Measurements from ENCODE around the gene PHETA1.
"Not testable (repeated sequence)": the region's sequence is repeated elsewhere in the genome, so short reads cannot be mapped to it uniquely, and the experiment has no call there.

PHETA1 gene

DNA sequence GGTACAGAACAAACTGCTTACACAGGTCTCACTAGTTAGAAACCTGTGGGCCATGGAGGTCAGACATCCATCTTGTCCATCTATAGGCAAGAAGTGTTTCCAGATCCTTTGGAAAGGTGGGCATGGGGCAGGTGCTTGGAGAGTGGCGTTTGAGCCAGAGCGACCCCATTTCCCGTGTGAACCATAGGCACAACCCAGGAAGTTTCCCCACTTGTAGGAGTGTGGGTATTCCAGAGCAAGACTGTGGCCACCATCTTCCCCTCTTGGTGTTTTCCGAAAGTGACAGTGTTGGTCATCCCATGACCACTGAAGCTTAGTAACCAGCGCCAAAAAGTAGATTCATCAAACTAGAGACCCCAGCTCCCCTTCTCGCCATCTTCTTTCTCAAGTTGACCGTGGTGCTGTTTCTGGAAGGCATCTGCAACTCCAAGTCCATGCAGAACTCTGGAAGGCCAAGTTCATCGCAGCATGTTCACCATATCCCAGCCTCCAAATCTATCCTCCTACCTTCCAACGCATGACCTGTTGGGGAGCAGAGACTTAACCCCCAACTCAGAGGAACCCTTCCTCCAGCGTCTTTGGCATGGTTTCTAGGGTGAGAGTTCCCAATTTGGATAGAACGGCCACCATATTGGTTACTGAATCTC, 19.7 kb downstream of the PHETA1 start:
- DNase-seq = no peak

DNA sequence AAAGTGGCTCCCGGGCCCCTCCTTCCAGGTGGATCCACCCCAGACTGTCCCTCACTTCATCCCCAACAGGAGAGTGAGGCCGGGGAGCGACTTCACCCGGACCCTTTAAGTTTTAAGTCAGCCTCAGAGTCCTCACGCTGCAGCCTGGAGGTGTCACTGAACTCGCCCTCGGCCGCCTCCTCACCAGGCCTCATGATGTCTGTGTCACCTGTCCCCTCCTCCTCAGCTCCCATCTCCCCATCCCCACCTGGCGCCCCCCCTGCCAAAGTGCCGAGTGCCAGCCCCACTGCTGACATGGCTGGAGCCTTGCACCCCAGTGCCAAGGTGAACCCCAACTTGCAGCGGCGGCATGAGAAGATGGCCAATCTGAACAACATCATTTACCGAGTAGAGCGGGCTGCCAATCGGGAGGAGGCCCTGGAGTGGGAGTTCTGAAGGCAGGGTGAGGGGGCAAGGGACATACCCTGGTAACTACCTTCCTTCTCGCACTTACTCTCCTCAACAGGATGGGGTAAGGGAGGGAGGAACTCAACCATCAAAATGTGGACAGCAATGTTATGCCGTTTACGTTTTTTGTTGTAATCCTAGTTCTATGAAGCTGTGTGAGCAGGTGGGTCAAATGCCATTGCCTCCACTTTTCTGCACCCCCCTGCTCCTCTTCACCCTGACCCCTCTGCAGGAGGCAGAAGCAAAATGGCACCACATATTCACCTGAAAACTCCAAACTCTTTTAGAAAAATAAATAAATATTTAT, 20.8 kb downstream of the PHETA1 start:
- DNase-seq = no peak

DNA sequence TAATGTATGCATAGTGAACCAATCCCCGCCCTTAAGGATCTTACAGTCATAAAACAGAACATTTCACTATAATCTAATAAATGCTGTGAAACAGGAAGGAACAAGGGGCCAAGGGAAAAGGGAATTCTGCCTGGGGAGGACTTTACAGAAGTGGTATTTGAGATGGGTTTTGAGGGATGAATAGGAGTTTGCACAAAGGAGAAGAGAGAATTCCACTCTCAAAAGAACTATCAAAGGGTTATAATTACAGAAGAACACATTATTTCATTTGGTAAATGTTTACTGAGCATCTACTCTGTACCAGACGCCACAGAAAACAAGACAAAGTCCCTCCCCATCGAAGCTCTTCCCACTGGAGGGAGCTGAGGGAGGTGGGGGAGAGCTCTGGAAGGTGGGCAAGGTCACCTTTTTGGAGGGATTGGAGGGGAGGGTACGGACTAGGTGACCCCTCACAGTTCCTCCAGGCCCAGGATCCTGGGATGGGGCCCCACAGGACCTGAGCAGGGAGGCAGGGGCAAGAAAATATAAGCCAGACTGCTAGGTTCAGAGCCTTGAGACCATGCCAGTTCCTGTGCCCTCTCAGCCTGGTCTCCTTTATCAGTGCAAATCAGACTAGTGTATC, 24.5 kb downstream of the PHETA1 start:
- no peak for DNase-seq

DNA sequence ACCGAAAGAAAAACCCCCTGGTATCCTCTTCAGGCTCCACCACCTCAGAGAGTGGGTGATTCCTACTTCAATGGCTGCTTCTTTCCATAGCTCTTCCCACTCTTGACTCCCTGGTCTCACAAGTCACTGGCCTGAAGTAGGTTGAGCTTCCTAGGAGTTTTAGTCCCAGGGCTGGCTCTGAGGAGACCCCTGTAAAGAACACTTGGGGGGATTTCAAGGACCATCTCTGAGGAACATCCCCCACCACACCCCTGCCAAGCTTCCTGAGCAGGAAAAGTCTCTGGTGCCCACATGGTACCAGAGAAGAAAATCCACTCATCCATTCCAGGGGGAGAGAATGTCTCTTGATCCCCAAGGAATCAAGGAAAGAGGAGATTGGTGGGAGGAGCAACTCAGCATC, 25.7 kb downstream of the PHETA1 start:
- DNase-seq = no peak

DNA sequence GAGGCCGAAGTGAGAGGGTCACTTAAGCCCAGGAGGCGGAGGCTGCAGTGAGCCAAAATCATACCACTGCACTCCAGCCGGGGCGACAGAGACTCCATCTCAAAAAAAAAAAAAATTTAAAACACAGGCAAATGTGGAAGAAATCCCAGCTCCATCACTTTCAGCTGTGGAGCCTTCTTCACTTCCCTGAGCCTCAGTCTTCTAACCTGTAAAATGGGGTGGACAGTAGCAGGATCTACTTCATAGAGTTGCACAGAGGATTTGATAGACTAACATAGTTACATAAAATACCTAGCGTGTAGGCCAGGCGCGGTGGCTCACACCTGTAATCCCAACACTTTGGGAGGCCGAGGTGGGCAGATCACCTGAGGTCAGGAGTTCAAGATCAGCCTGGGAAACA, 26.5 kb downstream of the PHETA1 start:
- no peak for DNase-seq

DNA sequence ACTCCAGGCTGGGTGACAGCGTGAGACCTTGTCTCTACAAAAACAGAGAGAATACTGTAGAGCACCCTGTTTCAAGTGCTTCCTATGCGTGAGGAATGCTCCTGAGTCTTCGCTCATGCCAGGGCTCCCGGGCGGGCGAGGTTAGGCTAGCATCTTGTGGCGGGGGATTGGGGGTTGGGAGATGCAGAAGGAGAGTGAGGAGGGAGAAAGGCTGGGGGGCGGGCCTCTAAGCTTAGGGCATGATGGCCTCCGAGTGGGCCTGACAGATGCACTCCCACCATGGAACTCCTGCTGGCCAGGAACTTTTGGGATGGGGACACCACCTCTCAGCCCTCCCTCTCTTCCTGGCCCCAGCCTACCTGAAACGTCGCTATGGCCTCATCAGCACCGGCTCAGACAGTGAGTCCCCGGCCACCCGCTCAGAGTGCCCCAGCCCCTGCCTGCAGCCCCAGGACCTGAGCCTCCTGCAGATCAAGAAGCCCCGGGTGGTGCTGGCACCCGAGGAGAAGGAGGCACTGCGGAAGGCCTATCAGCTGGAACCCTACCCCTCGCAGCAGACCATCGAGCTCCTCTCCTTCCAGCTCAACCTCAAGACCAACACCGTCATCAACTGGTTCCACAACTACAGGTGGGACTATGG, 27.3 kb downstream of the PHETA1 start:
- no peak for DNase-seq

DNA sequence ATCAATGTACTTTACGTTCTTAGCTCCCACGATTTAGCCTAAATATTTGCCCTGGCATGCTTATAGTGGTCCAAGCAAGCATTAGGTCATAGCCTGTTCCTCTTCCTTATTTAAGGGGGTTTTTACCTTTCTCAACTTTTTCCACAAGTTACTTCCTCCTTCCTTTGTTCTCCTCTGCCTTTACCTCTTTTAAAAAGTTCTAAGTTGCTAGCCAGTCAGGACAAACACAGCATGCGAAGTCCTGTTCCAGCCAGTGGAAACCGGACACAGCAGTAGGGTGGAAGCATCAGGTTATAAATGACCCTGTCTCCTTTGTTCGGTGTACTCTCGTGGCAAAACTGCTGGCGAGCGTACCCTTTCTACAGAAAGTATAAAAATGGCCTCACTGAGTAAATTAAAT, 28.2 kb downstream of the PHETA1 start:
- not testable (repeated sequence) for DNase-seq

DNA sequence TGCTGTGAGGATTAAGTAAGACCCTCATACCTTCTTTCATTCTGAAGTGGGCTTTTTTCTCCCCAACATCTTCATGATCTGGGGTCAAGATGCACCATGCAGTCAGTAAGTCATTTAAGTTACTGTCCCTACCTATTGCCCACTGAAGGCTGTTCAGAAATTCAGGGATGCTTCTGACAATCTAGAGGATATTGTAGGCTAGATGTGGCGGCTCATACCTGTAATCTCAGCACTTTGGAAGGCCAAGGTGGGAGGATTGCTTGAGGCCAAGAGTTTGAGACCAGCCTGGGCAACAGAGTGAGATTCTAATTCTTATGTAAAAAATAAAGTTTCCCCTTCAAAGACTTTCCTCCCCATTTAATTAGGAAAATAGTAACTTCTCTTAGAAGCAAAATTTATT, 28.7 kb downstream of the PHETA1 start:
- DNase-seq = no peak

DNA sequence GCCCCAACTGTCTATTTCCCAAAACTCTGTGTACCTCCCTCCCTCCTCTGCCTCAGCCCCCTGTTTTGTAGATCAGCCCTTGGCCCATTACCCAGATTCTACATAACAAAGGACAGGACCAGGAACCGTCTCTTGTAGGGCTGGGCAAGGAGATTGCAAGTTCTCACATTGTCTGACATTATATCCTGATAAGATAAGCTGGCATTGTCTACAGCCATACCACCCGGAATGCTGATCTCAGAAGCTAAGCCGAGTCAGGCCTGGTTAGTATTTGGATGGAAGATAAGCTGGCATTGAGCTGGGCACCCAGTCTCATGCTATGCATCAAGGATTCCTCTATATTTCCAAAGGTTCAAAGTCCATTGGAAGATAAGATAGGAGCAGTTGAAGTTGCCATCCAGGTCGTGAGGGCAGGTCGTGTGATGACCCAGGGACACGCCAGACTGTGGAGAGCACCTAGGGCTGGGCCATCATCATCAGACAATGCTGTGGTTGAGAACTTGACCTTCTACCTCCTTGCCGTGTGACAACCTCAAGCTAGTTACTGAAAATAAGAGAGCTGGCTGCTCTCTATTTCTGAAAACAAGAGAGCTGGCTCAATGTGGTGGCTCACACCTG, 29.5 kb downstream of the PHETA1 start:
- DNase-seq = no peak

DNA sequence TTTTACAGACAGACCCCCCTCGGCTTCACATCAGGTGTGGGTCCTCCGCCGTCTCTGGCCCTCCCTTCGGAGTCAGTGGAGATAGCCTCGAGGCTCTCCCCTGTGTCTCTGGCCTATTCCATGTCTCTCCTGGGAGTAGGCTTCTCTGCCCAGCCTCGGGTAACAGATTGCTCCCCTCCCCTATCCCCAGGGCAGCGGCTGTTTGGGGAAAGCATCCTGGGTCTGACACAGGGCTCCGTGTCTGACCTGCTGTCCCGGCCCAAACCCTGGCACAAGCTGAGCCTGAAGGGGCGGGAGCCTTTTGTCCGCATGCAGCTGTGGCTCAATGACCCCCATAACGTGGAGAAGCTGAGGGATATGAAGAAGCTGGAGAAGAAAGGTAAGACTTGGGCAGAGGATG, 30.8 kb downstream of the PHETA1 start:
- DNase-seq = no peak

DNA sequence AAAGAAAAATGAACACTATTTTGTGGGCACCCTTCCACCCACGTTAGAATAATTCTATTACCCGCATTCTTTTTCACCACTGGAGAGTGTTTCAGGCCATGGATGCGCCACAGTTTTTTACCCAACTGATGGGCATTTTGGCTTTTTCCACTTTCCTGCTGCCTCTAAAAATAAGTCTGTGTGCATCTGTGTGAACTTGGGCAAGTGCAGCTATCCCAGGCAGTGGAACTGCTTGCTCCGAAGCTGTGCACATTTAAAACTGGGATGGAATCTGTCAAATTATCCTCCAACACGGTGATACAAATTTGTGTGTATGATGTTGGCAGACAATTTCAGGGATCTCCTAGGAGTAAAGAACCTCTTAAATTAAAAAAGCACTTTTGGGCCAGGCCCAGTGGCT, 31.5 kb downstream of the PHETA1 start:
- no peak for DNase-seq

DNA sequence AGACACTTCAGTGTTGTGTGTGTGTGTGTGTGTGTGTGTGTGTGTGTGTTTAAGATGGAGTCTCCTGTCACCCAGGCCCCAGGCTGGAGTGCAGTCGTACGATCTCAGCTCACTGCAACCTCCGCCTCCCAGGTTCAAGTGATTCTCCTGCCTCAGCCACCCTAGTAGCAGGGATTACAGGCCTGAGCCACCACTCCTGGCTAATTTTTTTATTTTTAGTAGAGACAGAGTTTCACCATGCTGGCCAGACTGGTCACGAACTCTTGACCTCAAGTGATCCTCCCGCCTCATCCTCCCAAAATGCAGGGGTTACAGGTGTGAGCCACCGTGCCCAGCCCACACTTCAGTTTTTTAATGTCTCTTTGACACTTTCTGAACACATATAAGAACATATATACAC, 32.5 kb downstream of the PHETA1 start:
- DNase-seq = not testable (repeated sequence)

DNA sequence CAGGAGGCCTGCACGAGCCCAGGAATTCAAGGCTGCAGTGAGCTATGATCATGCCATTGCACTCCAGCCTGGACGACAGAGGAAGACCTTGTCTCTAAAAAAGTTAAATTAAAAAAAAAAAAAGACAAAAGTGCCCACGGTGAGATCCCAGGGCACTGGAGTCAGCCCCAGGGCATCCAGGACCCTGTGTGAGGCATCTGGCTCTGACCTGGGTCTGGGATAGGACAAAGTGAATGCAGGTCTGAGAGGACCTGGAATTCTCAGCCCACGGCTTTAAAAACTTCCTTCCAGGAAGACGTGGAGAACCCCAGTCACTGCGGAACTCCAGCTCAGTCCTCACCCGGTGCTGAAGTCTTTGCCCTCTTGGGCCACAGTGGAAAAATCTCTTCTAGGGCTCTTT, 33.1 kb downstream of the PHETA1 start:
- no peak for DNase-seq

DNA sequence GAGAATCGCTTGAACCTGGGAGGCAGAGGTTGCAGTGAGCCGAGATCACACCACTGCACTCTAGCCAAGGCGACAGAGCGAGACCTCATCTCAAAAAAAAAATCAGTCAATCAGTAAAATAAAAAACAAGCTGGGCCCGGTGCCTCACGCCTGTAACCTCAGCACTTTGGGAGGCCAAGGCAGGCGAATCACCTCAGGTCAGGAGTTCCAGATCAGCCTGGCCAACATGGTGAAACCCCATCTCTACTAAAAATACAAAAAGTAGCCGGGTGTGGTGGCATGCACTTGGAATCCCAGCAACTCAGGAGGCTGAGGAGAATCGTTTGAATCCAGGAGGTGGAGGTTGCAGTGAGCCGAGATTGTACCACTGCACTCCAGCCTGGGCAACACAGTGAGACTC, 33.6 kb downstream of the PHETA1 start:
- not testable (repeated sequence) for DNase-seq

DNA sequence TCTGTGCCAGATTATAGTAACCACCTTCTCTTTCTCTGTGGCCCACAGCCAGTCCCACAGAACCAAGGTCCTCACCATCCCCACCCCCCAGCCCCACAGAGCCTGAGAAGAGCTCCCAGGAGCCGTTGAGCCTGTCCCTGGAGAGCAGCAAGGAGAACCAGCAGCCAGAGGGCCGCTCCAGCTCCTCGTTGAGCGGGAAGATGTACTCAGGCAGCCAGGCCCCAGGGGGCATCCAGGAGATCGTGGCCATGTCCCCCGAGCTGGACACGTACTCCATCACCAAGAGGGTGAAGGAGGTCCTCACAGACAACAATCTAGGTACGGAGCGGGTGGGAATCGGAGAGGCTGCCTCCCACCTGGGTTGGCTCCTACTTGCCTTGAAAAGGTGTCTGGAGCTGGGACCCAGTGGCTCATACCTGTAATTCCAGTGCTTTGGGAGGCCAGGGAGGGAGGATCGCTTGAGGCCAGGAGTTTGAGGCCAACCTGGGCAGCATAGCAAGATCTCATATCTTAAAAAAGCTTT, 34.4 kb downstream of the PHETA1 start:
- DNase-seq = no peak

DNA sequence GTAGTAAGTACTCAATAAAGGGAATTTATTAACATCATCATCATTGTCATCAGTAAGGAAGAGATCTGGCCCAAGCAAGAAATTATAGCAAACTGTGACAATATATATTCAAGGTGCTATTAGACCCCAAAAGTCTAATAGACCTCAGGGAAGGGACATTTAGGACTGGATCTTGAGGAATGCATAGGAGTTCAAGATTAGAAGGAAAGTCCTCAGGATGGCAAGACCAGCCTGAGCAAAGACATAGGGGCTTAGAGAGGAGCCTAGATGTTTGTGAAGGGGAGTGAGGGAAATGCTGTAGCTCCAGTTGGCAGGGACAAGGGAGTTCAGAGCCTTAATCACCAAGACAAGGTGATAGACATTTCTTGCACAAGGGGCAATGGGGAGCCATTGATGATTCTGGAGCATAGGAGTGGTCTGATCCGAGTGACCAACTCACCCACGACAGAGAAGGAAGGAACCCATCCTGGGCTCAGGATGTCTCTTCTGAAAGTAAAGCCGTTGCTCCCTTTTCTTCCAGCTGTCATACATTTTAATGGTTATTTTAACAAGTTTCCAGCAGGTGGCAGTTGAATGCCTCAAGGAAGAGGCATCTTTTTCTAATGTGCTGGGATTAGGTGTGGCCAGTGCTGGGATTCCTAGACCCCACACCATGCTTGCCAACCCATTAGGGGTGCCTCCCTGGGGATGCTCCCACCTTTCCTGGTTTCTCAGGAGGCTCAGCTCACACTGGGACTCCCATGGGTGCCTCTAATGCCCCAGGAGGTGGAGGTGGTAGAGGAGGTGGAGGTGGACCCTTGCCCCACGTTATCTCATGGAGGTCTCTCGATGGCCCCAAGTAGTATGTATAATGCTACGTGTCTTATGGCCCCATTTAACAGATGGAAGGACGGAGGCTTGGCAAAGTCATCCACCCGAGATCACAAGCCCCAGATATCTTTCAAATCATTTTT, 37.8 kb downstream of the PHETA1 start:
- peak in 1 of 5 donors; percentile 19 for DNase-seq

DNA sequence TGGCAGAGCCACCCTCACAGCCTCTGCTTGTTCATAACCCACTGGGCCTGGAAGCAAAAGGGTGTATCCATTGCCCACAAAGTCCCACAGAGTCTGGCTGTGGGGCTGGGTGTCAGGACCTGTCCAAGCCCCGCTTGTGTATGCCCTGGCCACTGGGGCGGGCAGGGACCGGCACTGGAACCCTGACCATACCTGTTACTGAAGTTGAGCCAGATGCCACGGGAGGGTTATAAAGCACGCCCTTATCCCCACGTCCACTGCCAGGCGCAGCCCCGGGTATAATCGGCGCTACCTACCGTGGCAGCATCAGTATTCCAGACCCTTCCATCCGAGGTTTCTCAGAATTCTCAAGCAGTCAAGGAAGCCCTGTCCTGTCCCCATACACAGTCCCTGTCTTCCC, 40.8 kb downstream of the PHETA1 start:
- no peak for DNase-seq

DNA sequence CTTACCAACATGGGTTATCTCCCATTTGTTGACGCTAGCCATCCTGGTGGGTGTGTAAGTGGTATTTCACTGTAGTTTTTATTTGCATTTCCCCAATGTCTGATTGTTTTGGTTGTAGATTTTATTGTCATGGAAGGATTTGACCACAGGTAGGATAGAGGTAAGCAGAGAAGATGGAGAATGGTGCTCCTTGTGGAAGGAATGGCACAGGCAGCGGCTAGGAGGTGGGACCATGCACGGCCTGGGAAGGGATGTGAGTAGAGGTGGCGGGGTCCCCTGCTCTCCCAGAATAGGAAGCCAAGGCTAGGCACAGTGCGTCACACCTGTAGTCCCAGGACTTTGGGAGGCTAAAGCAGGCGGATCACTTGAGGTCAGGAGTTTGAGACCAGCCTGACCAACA, 41.4 kb downstream of the PHETA1 start:
- no peak for DNase-seq

DNA sequence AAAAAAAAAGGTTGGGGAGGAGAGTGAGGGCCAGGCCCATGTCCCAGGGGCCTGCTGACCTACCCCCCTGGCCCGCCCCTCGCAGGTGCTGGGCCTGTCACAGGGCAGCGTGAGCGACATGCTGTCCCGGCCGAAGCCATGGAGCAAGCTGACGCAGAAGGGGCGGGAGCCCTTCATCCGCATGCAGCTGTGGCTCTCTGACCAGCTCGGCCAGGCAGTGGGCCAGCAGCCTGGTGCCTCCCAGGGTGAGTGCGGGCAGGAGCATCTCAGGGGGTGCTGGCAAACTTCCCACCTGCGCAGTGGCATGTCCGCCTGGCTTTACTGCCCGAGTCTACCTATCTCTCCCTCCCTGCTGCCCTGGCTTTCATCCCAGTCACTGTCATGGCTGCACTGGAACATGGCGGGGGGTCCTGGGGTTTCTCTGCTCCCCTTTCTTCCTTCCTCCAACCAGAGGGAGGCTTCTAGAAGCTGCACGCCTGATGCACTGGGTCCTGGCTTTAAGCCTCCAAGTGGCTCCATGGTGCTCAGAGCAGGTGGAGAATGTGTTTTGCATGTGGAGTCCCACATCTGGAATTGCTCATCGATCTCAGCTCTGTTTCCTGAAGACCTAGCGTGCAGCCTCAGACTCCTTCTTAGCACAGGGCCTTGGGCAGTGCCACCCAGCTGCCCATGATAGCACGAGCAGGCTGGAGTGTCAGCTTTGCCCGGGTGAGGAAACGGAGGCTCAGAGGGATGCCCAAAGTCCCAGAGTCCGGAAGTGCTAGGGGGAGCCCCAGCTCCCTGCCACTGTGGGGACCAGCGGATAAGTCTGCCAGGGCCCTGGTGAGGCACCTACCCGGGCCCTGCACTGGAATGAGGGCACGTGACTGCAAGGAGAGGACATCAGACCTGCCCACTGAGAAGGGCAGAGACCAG, 46.3 kb downstream of the PHETA1 start:
- no peak for DNase-seq

DNA sequence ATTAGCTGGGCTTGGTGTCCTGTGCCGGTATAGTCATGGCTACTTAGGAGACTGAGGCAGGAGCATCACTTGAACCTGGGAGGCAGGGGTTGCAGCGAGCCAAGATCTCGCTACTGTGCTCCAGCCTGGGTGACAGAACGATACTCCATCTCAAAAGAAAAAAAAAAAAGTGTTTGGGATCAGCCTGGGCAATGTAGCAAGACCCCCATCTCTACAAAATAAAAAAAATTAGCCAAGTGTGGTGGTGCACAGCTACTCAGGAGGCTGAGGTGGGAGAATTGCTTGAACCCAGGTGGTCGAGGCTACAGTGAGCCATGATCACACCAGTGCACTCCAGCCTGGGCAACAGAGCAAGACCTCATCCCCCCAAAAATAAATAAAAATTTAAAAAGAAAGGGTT, 47.6 kb downstream of the PHETA1 start:
- no peak for DNase-seq

All from T-helper 1 cell (primary cell).